ENCODE data around the gene SRSF4.
A peak's percentile ranks its signal among the peaks of the same experiment; 100 is the strongest.
"Not testable (repeated sequence)": the region's sequence is repeated elsewhere in the genome, so short reads cannot be mapped to it uniquely, and the experiment has no call there.

The SRSF4 gene

GRCh38 chr1:29181413-29182225, at the start of gene SRSF4:
SRSF4 (minus strand) TSS chr1:29181900; CDS start chr1:29181752, 148 bp downstream.
- peak; percentile 97 to 99 (median 97) for DNase-seq (ENCODE audit: low read depth in 2 of 3, low spot score in 1 of 3)

- DNase-seq (ENCODE audit: low read depth in 2 of 3, low spot score in 1 of 3), result peak; percentile 92 to 98 (median 94)
These were observed 49.1 kb upstream of the SRSF4 start, which contains the start of gene MECR for GRCh38 chr1:29230553-29231378. MECR (minus strand) TSS chr1:29230934; CDS start chr1:29230906, 28 bp downstream.

- DNase-seq (ENCODE audit: low read depth in 2 of 3, low spot score in 1 of 3), result no peak
These were observed 48.5 kb upstream of the SRSF4 start for GRCh38 chr1:29230204-29230552.

- DNase-seq (ENCODE audit: low read depth in 2 of 3, low spot score in 1 of 3), result no peak
These were observed 45.8 kb upstream of the SRSF4 start for GRCh38 chr1:29227511-29227910.

GRCh38 chr1:29225361-29225760, 43.7 kb upstream of the SRSF4 start:
- no peak for DNase-seq (ENCODE audit: low read depth in 2 of 3, low spot score in 1 of 3)

GRCh38 chr1:29224356-29224837, 42.7 kb upstream of the SRSF4 start:
- no peak for DNase-seq (ENCODE audit: low read depth in 2 of 3, low spot score in 1 of 3)

- DNase-seq (ENCODE audit: low read depth in 2 of 3, low spot score in 1 of 3), result no peak
These were observed 41.8 kb upstream of the SRSF4 start for GRCh38 chr1:29223521-29223920.

GRCh38 chr1:29222686-29223085, 41.0 kb upstream of the SRSF4 start:
- no peak for DNase-seq (ENCODE audit: low read depth in 2 of 3, low spot score in 1 of 3)

- DNase-seq (ENCODE audit: low read depth in 2 of 3, low spot score in 1 of 3), result not testable (repeated sequence)
These were observed 40.6 kb upstream of the SRSF4 start for GRCh38 chr1:29222260-29222659.

- no peak for DNase-seq (ENCODE audit: low read depth in 2 of 3, low spot score in 1 of 3)
These were observed 39.6 kb upstream of the SRSF4 start for GRCh38 chr1:29221296-29221695.

- DNase-seq (ENCODE audit: low read depth in 2 of 3, low spot score in 1 of 3), result no peak
These were observed 36.5 kb upstream of the SRSF4 start for GRCh38 chr1:29218223-29218622.

GRCh38 chr1:29217633-29218032, 35.9 kb upstream of the SRSF4 start:
- DNase-seq (ENCODE audit: low read depth in 2 of 3, low spot score in 1 of 3), result no peak

GRCh38 chr1:29213055-29213454, 31.4 kb upstream of the SRSF4 start:
- no peak for DNase-seq (ENCODE audit: low read depth in 2 of 3, low spot score in 1 of 3)

- DNase-seq (ENCODE audit: low read depth in 2 of 3, low spot score in 1 of 3), result no peak
These were observed 29.7 kb upstream of the SRSF4 start for GRCh38 chr1:29211086-29212030.

GRCh38 chr1:29210278-29211085, 28.8 kb upstream of the SRSF4 start:
- DNase-seq (ENCODE audit: low read depth in 2 of 3, low spot score in 1 of 3), result no peak

- no peak for DNase-seq (ENCODE audit: low read depth in 2 of 3, low spot score in 1 of 3)
These were observed 27.5 kb upstream of the SRSF4 start for GRCh38 chr1:29209173-29209572.

- DNase-seq (ENCODE audit: low read depth in 2 of 3, low spot score in 1 of 3), result no peak
These were observed 26.7 kb upstream of the SRSF4 start for GRCh38 chr1:29208442-29208841.

- peak; percentile 84 to 95 (median 85) for DNase-seq (ENCODE audit: low read depth in 2 of 3, low spot score in 1 of 3)
These were observed 21.1 kb upstream of the SRSF4 start for GRCh38 chr1:29202584-29203340.

- DNase-seq (ENCODE audit: low read depth in 2 of 3, low spot score in 1 of 3), result no peak
These were observed 20.4 kb upstream of the SRSF4 start for GRCh38 chr1:29202053-29202452.
